ENCODE measurements around the gene KIAA1191.
"Not testable (repeated sequence)": the region's sequence is repeated elsewhere in the genome, so short reads cannot be mapped to it uniquely, and the experiment has no call there.

Gene KIAA1191

DNA sequence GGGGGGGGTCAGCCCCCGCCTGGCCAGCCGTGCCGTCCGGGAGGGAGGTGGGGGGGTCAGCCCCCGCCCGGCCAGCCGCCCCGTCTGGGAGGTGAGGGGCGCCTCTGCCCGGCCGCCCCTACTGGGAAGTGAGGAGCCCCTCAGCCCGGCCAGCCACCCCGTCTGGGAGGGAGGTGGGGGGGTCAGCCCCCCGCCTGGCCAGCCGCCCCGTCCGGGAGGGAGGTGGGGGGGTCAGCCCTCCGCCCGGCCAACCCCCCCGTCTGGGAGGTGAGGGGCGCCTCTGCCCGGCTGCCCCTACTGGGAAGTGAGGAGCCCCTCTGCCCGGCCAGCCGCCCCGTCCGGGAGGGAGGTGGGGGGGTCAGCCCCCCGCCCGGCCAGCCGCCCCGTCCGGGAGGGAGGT, 56.2 kb downstream of the KIAA1191 start:
- not testable (repeated sequence) for DNase-seq

Data from Kasumi-1 (cell line).